Measurements from ENCODE around the gene POLR2J3. TPM values are rescaled to one million over a fixed set of nuclear protein-coding genes. Genes with fewer than 3 reads are reported as not detected.
"Not testable (repeated sequence)": the region's sequence is repeated elsewhere in the genome, so short reads cannot be mapped to it uniquely, and the experiment has no call there.

The POLR2J3 gene
- total RNA-seq, 1 donor from 2014 or later, result 12.2 TPM

GRCh38 chr7:102517550-102518147, 54.7 kb downstream of the POLR2J3 start, which contains the start of gene RASA4B:
Gene RASA4B (minus strand): TSS chr7:102517777. CDS start chr7:102517710, 67 bp downstream.
- H3K27me3 ChIP-seq (ENCODE audit: insufficient read depth, low read length); H3K27me3 Mint-ChIP-seq (ENCODE audit: low read depth, unreplicated experiment); H3K9me3 ChIP-seq (ENCODE audit: insufficient read depth, low read depth, low read length); H3K9ac ChIP-seq (ENCODE audit: low read length); H3K4me3 Mint-ChIP-seq (ENCODE audit: unreplicated experiment); H3K4me1 Mint-ChIP-seq (ENCODE audit: low read depth, unreplicated experiment); DNase-seq (ENCODE audit: low read depth); H3K4me2 ChIP-seq (ENCODE audit: low read length); H3K9me3 Mint-ChIP-seq (ENCODE audit: unreplicated experiment); H3K4me3 ChIP-seq (ENCODE audit: insufficient read depth, low read depth, low read length); H3K27ac Mint-ChIP-seq (ENCODE audit: unreplicated experiment); H2AFZ ChIP-seq (ENCODE audit: low read depth, low read length); H3K36me3 Mint-ChIP-seq (ENCODE audit: low read depth, unreplicated experiment); H3K4me1 ChIP-seq (ENCODE audit: insufficient read depth, low read length); FAIRE-seq; H3K27ac ChIP-seq (ENCODE audit: low read depth, low read length); H3K36me3 ChIP-seq (ENCODE audit: insufficient read depth, low read length); H3K79me2 ChIP-seq (ENCODE audit: insufficient read depth, low read length); H4K20me1 ChIP-seq (ENCODE audit: insufficient read depth, low read length): not testable (repeated sequence)

Other genes with a start within 250 kb of the POLR2J3 start
- gene SPDYE6, start 216.1 kb downstream of the POLR2J3 start, total RNA-seq, result not detected in 2 replicates
- 35.1 and 37.3 TPM in 2 replicates for gene PRKRIP1, start 176.2 kb downstream of the POLR2J3 start, total RNA-seq
- gene ORAI2, start 139.0 kb downstream of the POLR2J3 start, total RNA-seq, result 57.6 and 64.4 TPM in 2 replicates
- gene ALKBH4, start 107.7 kb downstream of the POLR2J3 start, total RNA-seq, result 8.7 and 12.4 TPM in 2 replicates
- gene LRWD1, start 107.6 kb downstream of the POLR2J3 start, total RNA-seq, result 26.2 and 28.5 TPM in 2 replicates
- gene POLR2J, start 93.7 kb downstream of the POLR2J3 start, total RNA-seq, result 36.9 and 41.4 TPM in 2 replicates
- gene RASA4B, start 54.8 kb downstream of the POLR2J3 start, total RNA-seq, result 1.1 and 1.7 TPM in 2 replicates
- 3.3 and 3.4 TPM in 2 replicates for gene UPK3BL2, start 28.9 kb downstream of the POLR2J3 start, total RNA-seq
- not detected in 2 replicates for gene SPDYE2, start 21.4 kb downstream of the POLR2J3 start, total RNA-seq
- gene RASA4, start 44.2 kb upstream of the POLR2J3 start, total RNA-seq, result 5.0 and 7.2 TPM in 2 replicates
- 9.1 and 12.2 TPM in 2 replicates for gene UPK3BL1, start 70.2 kb upstream of the POLR2J3 start, total RNA-seq
- gene SPDYE2B, start 77.7 kb upstream of the POLR2J3 start, total RNA-seq, result not detected in 2 replicates
- 3.1 and 3.6 TPM in 2 replicates for gene POLR2J2, start 99.1 kb upstream of the POLR2J3 start, total RNA-seq
- 4.6 and 4.9 TPM in 2 replicates for gene FAM185A, start 176.4 kb upstream of the POLR2J3 start, total RNA-seq

Data from astrocyte (in vitro differentiated cells and primary cell).